ENCODE measurements around the gene TYK2. TPM values are rescaled to one million over a fixed set of nuclear protein-coding genes. Genes with fewer than 3 reads are reported as not detected.

TYK2 gene
- total RNA-seq, 3 donors from 2014 or later, result 104 to 142 (median 123) TPM

DNA sequence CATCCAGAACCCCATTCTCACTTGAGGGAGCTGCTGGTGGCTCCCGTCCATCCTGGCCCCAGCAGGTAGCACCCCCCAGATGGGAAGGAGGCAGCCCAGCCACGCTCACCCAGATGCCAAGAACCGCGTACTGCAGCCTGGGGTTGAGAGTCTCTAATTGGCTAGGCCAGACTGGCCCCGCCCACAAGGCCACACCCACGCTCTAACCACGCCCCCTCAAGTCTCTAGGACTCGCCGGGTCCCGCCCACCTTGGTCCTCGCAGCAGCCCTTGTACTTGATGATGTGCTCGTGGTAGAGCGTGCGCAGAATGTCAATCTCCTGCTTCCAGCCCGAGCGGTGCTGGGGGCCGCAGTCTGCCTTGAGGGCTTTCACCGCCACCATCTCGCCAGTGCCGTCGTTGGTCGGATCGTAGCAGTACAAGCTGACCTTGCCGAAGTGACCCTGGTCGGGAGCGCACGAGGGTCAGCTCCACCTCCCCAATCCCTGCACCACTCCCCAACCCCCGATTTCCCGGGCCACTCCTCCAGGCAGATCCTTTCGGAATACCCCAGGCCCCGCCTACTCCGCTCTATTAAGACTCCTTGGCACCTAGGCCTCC lies 26.5 kb downstream of the TYK2 start:
- no peak for TF ChIP-seq CTCF (IDR thresholded peaks at IDR 0.05)
- H3K4me1 ChIP-seq (ENCODE audit: low read depth), result no peaks in the 10 kb centered on the region
- intact Hi-C loops (cut with DNase I, micrococcal nuclease), result no loop called here
- H3K4me3 ChIP-seq, result no peak overlapping the region
- peak; percentile 42 for ATAC-seq
- no peaks in the 10 kb centered on the region for H3K9me3 ChIP-seq
- DNase-seq, result no peak
- H3K36me3 ChIP-seq (ENCODE audit: low read depth), result no peaks in the 10 kb centered on the region

GRCh38 chr19:10352764-10353671 lies 27.4 kb downstream of the TYK2 start:
- intact Hi-C loops (cut with DNase I, micrococcal nuclease), result no loop called here
- no peaks in the 10 kb centered on the region for H3K36me3 ChIP-seq (ENCODE audit: low read depth)
- no peak for TF ChIP-seq CTCF (IDR thresholded peaks at IDR 0.05)
- no peaks in the 10 kb centered on the region for H3K4me1 ChIP-seq (ENCODE audit: low read depth)
- ATAC-seq (peak; percentile 32), DNase-seq (peak in 2 of 3 donors; percentile 38 to 65)
- no peak overlapping the region for H3K4me3 ChIP-seq
- no peaks in the 10 kb centered on the region for H3K9me3 ChIP-seq

DNA sequence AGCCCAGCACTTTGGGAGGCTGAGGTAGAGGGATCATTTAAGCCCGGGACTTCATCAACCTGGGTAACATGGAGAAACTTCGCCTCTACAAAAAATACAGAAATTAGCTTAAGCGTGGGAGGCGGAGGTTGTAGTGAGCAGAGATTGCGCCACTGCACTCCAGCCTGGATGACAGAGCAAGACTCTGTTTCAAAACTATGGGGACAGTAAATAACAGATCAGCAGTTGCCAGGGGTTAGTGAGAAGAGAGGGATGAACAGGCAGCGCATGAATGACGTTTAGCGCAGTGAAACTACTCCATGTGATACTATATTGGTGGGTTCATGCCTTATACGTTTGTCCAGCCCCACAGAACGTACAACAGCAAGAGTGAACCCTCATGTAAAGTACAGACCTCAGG lies 33.9 kb downstream of the TYK2 start:
- intact Hi-C loops (cut with DNase I, micrococcal nuclease), result no loop called here
- DNase-seq (no peak), ATAC-seq (peak; percentile 32)
- no peaks in the 10 kb centered on the region for H3K36me3 ChIP-seq (ENCODE audit: low read depth)
- H3K4me1 ChIP-seq (ENCODE audit: low read depth), result no peaks in the 10 kb centered on the region
- no peaks in the 10 kb centered on the region for H3K9me3 ChIP-seq
- H3K4me3 ChIP-seq, result no peak overlapping the region
- no peak for TF ChIP-seq CTCF (IDR thresholded peaks at IDR 0.05)

GRCh38 chr19:10344780-10345179 lies 35.6 kb downstream of the TYK2 start:
- DNase-seq, result no peak
- Histone ChIP-seq H3K4me3 (no peak overlapping the region), H3K36me3 (ENCODE audit: low read depth) (no peaks in the 10 kb centered on the region), H3K4me1 (ENCODE audit: low read depth) (no peaks in the 10 kb centered on the region), H3K9me3 (no peaks in the 10 kb centered on the region)
- intact Hi-C loops (cut with DNase I, micrococcal nuclease), result no loop called here
- TF ChIP-seq CTCF (IDR thresholded peaks at IDR 0.05), result no peak
- no peak for ATAC-seq

- TF ChIP-seq CTCF (IDR thresholded peaks at IDR 0.05), result no peak
- intact Hi-C loops (cut with DNase I, micrococcal nuclease), result no loop called here
- no peaks in the 10 kb centered on the region for H3K36me3 ChIP-seq (ENCODE audit: low read depth)
- DNase-seq (no peak), ATAC-seq (no peak)
- no peaks in the 10 kb centered on the region for H3K9me3 ChIP-seq
- H3K4me1 ChIP-seq (ENCODE audit: low read depth), result no peaks in the 10 kb centered on the region
- H3K4me3 ChIP-seq, result no peak overlapping the region
Observed at GRCh38 chr19:10343495-10343894, 36.9 kb downstream of the TYK2 start.
